ENCODE data around the gene CYB5R4.
"Not testable (repeated sequence)": the region's sequence is repeated elsewhere in the genome, so short reads cannot be mapped to it uniquely, and the experiment has no call there.

CYB5R4 gene

DNA sequence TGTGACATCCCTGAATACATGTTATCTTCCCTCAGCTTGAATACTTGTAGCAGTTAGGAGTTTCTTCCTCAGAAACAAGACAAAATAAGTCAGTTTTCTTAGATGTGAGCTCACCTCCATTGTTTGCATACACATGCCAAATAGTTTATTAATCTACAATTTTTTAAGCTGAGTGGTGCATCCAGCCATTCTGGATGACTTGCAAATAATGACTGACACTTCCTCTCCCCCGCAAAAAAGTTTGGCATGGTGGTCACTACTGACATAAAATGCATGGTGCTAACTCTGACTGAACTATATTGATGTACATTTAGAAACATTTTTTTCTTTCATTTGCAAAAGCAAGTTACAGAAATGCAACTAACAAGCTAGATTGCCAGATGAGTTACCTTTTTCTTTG, 55.5 kb downstream of the CYB5R4 start:
- no peak for DNase-seq (ENCODE audit: low spot score)

DNA sequence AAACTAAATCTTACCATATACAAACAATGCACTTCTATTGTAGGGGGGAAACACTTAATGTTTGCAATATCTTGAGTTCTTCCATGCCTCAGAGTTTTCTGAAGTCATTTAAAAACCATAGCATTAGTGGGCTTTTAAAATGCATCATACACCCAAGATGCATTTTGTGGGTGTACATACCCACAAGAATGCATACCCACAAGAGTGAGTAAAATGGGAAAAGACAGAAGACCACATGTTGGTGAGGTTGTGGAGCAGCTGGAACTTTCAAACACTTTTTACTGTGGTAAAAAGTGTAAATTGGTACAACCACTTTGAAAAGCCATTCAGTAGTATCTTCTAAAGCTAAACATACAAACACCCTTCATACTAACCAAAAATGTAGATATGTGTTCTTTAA, 57.5 kb downstream of the CYB5R4 start:
- no peak for DNase-seq (ENCODE audit: low spot score)

DNA sequence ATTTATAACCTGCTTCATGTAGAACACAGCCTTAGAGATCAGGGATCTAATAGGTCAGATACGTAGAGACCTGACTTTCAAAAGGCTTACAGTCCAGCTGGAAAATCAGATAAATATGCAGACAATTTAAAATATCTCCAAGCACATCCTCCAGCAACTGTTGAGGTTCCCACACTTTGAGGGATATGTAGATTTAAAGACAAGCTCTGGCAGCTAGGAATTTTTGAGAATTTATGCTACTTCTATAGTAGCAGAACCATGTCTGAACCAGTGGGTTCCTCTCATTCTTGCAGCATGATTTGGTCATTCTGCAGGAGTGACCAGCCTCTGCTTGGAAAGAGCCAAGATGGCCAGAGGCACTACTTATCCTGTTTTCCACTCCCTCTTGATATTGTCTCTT, 60.5 kb downstream of the CYB5R4 start:
- DNase-seq (ENCODE audit: low spot score), result no peak

DNA sequence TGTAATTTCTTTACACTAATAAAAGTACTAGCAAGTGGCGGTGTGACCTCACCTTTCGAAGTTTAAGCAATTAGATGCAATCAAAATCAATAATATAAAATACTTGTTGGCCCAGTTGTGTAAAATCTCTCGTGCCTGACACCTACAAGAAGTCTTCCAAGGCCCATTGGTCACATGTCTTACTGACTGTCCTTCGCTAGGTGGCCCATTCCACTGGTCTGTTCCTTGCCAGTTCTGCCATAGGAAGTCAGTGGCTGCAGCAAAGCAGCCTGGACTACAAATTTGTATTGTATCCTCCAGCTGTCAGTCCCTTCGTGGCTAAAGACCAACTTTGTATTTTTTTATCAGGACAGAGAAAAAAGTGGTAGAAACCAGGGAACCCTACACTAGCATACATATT, 61.8 kb downstream of the CYB5R4 start:
- no peak for DNase-seq (ENCODE audit: low spot score)

DNA sequence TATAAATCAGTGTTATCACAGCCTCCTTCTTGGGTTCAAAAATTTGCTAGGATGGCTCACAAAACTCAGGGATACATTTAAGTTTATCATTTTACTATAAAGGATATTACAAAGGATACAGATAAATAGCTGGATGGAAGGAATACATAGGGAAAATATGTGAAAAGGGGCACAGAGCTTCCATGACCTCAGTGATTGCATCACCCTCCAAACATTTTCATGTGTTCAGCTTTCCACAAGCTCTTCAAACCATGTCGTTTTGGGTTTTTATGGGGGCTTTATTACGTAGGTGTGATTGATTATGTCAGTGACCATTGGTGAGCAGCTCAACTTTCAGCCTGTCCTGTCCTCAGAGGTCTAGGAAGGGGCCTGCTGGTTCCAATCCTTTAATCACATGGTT, 68.0 kb downstream of the CYB5R4 start:
- no peak for DNase-seq (ENCODE audit: low spot score)

DNA sequence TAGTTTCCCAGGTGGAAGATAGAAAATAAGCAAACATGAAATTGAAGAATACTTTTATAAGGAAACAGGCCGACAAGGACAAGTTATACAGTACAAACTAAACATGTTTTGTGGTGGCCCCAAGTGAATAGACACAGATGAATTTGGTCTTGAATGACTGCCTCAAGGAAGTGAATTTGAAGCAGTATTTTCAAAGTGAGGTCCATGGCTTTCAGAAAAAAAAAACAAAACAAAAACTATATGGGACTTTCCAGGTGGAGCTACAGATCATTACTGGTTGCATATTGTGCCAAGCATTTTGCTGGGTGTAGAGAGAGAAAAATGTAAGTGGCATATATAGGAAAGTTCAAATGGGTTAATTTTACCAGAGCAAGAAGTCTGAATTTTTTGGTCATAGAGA, 68.8 kb downstream of the CYB5R4 start:
- DNase-seq (ENCODE audit: low spot score), result no peak

DNA sequence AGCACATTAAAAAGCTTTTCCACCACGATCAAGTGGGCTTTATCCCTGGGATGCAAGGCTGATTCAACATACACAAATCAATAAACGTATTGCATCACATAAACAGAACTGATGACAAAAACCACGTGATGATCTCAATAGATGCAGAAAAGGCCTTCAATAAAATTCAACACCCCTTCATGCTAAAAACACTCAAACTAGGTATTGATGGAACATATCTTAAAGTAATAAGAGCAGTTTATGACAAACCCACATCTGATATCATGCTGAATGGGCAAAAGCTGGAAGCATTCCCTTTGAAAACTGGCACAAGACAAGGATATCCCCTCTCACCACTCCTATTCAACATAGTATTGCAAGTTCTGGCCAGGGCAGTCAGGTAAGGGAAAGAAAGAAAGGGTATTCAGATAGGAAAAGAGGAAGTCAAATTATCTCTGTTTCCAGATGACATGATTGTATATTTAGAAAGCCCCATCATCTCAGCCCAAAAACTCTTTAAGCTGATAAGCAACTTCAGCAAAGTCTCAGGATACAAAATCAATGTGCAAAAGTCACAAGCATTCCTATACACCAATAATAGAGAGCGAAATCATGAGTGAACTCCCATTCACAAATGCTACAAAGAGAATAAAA, 86.8 kb downstream of the CYB5R4 start:
- DNase-seq (ENCODE audit: low spot score), result not testable (repeated sequence)

DNA sequence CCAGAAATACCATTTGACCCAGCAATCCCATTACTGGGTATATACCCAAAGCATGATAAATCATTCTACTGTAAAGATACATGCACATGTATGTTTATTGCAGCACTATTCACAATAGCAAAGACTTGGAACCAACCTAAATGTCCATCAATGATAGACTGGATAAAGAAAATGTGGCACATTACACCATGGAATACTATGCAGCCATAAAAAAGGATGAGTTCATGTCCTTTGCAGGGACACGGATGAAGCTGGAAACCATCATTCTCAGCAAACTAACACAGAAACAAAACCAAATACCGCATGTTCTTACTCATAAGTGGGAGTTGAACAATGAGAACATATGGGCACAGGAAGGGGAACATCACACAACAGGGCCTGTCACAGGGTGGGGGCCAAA, 88.5 kb downstream of the CYB5R4 start:
- DNase-seq (ENCODE audit: low spot score), result not testable (repeated sequence)

DNA sequence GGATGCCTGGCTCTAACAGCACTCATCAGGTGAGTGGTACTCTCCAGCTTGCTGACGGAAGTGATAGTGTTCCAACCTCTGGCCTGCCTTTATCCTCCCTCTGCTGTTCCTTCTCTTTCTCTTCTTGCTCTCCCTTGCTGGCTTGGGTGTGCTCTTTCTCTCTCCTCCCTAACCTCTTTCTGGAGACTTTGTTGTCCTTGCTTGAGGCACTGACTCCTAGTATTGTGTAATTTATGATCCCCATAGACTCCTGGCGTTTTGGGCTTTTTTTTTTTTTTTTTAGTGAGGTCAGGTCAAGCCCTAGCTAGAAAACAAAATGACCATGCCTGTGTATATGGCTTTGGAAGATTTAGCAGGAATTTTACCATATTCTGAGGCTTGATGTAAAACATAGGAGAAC, 89.4 kb downstream of the CYB5R4 start:
- DNase-seq (ENCODE audit: low spot score), result no peak

DNA sequence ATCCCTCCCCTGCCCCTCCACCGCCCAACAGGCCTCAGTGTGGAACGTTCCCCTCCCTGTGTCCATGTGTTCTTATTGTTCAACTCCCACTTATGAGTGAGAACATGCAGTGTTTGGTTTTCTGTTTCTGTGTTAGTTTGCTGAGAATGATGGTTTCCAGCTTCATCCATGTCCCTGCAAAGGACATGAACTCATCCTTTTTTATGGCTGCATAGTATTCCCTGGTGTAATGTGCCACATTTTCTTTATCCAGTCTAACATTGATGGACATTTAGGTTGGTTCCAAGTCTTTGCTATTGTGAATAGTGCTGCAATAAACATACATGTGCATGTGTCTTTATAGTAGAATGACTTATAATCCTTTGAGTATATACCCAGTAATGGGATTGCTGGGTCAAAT, 91.9 kb downstream of the CYB5R4 start:
- DNase-seq (ENCODE audit: low spot score), result not testable (repeated sequence)

DNA sequence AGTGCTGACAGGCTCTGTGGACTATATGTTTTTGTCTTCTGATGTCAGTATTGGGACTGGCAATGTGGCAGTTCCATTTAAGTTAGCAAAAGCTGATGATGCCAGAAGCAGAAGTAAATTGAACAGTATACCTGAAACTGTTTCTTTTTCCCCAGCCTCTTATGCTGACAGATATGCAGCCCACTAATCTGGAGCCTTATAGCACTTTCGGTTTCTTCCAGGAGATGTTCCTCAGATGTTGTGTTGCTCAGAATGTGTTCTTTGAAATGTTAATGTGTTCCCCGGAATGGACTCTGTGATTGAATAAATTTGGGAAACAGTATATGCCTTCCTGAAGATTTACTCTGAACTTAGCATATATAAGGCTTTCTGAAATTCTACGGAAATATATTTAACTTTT, 93.3 kb downstream of the CYB5R4 start:
- no peak for DNase-seq (ENCODE audit: low spot score)

DNA sequence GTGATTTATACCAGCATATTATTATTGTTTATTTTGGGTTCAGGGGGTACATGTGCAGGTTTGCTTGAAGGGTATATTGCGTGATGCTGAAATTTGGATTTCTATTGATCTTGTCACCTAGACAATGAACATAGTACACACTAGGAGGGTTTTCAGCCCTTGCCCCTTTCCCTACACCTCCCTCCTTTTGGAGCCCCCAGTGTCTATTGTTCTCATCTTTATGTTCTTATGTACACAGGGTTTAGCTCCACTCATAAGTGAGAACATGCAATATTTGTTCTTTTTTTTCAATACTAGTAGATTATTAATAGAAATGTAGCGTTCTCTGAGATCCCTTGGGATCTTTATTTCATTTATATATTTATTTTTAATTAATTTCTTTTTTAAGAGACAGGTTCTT, 94.9 kb downstream of the CYB5R4 start:
- DNase-seq (ENCODE audit: low spot score), result no peak

DNA sequence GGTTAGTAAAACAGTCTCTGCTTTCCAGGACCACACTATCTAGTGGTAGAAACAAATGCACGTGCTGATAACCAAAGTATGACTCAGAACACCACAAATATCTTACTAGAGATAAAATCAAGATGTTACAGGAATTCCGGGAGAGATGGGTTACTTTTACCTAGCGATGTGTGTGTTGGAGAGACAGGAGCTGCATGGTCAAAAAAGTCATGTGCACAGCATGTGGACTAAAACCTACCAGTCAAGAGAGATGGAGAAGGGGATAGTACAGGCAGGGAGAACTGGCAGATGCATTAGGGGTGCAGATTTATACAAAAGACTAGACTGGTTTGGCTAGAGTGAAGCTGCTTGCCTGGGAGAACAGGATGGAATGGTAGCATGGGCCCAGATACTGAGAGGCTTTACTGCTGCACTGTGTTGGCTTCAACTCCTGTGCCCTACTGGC, 98.8 kb downstream of the CYB5R4 start:
- peak; percentile 20 for DNase-seq (ENCODE audit: low spot score)

DNA sequence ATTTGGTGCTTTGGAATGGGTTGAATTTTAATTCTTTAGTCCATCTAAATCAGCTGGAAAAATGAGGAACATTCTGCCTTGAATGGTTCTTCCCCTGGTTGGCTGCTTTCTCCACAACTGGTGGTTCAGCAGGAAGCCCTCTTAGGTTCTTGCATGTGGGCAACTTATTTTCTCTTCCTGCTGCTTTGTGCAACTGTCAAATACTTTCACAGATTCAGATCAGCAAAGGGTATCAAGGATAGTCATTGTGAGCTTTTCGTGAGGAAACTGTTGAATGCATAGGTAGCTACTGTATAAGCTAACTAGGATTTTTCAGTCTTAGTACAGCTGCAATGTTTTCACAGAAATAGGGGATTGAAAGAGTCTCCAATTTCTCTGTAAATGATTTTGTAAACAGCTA, 101.2 kb downstream of the CYB5R4 start:
- no peak for DNase-seq (ENCODE audit: low spot score)

DNA sequence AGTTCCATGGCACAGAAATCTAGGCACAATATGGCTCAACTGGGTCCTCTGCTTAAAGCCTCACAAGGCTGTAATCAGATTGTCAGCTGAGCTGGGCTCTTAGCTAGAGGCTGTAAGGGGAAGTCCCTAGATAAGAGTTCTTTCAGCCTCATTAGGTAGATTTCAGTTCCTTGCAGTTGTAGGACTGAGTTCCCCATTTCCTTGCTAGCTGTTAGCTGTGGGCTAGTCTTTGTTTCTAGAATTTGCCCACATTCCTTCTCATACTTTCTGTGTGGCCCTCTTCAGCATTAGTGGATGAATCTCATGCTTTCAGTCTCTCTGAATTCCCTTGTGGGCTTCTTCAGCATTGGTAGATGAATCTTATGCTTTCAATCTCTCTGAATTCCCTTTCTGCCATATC, 103.1 kb downstream of the CYB5R4 start:
- DNase-seq (ENCODE audit: low spot score), result no peak

DNA sequence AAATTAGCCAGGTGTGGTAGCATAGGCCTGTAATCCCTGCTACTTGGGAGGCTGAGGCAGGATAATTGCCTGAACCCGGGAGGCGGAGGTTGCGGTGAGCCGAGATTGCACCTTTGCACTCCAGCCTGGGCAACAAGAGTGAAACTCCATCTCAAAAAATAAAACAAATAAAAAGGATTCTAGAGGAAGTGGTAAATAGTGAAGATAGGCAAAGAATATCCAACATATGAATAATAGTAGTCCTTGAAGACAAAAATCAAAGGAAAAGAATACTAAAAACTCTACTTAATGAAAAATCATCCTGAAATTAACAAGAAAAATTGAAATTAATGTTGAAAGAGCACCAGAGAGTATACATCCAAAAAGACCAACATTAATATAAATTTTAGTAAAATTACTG, 107.0 kb downstream of the CYB5R4 start:
- no peak for DNase-seq (ENCODE audit: low spot score)

DNA sequence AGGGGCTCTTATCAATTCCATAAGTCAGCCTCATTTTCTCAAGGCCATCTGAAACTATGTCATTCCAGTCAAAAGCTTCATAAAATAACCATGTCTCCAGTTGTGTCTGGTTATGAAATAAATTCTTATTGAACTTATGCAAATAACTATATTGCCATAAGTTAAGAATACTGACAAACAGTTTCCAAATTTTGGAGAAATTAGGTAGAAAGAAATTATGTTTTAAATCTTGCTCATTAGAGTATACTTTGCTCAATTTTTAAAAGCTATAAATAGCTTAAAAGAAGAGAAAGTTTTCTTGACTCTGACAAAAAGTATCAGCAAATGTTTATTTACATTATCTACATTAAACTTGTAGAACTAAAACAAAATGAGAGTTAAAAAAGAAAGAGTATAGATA, 111.1 kb downstream of the CYB5R4 start:
- no peak for DNase-seq (ENCODE audit: low spot score)

DNA sequence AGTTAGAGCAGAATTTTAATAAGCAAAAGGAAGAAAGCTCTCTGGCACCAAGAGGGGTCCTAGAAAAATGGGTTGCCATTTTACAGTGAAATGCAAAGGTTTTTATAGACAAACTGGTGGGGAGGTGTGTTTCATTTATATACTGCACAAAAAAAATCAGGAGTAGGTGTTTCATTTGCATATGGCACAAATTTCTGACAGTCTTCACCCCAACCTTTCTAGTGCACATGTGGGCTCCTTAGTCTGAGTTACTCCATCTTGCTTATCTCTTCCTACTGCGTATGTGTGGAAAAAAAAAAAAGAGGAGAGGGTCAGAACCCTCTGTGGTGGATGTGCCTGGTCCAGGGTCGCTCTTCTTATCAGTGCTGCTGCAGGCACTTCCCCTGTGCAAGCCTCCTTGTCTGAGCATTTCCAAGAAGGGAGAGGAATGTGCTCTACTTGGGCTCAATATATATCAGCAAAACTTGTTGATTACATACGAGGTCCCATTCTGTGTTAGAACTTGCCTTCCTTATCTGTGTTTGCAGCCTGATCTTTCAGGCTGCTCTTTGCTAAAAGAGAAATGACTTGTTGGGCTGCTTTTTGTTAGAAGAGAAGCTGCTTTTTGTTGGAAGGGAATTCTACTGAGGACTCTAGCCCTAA, 115.0 kb downstream of the CYB5R4 start:
- no peak for DNase-seq (ENCODE audit: low spot score)

DNA sequence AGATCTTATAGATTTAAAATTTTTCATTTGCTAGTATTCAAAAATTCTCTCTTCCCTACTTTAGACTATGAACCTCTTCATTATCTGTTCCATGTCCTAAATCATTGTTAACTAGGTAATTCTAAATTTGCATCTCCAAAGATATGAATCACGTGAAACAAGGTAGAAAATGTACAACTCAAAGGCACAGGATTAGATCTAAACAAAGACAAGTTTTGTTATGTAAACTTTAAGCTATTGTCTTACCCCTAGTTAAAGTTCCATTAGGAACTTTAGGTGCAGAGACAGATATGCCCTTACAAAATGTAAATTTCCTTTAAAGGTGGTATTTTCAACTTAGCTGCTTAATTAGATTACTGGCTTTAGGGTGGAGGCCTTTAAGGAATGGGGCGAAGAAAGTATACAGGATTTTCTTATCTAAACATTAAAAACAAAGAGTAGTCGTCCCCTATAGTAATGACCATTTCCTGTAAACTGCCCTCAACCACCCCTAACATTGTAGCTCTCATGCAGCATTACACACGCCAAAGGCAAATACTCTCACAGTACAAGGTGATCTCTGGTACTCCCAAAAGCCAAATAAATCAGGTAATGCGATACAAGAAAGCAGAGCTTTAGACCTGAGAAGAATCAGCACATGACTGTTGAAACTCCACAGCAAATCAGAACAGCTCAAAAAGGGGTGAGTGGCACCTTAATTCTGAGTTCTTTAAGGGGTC, 116.7 kb downstream of the CYB5R4 start:
- DNase-seq (ENCODE audit: low spot score), result no peak

DNA sequence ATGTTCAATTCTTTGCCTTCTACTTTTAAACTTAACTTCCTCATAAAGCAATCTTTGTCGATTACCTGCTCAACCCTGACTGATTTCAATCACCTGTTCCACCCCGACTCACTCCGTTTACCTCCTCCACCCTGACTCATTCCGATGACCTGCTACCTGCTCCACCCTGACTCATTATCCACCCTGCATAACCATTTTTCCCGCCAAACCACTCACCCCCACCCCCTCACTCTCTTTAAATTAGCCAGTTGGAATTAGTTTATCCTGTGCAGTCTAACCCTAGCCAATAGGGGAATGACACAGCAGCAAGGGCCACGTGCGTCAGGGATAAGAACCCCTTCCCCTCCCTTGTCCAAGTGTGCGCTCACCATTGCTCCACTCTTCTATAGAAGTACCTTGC, 117.4 kb downstream of the CYB5R4 start:
- no peak for DNase-seq (ENCODE audit: low spot score)

DNA sequence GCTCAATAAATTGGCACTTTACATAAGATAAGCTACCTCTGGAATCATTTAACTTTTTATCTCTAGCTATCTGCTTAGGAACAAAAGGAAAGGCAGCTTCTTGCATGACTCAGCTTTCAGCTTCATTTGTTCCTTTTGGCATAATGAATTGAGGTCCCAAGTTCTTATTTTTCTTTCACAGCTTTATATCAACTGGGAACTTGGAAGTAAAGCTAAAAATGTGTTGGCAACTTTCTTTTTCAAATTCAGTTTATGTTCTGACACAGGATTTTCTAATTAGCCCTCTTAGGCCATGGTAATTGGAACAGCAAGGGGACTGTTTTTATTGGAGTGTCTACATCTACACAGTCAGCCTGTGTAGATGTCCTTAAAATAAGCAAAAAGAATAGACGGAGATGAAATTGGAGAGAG, 118.8 kb downstream of the CYB5R4 start:
- DNase-seq (ENCODE audit: low spot score), result no peak

DNA sequence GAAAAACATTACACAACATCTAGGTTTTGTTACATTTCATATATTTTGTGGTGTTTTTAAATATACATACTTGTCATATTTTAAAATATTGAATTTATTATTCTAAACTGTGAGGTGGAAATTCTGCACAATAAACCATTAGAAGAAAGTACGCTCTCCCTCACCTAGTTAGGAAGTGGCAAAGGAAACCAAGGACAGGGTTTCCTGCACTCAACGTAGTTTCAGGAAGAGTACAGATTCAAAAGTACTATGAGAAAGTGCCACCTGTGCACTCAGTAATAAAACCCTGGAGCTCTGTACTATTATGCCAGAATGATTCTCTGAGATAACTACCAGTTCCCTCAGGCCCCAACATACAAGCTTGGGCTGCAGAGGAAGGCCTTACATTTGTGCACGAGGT, 119.5 kb downstream of the CYB5R4 start:
- no peak for DNase-seq (ENCODE audit: low spot score)

DNA sequence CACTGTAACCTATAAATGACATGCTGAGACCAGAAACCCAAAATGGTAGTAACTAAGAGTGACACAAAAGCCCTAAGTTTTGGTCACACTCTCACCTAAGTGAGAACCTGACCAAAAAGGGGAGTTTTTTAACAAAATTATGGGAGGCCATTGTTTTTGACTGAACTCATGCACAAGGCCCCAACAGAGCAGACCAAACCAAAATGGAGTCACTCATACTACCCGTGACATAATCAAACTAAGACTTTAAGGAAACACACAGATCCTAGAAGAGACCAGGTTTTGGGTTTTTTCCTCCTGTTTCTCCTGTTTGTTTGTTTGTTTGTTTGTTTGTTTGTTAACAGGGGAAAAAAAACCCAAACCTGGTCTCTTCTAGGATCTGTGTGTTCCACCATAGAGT, 124.9 kb downstream of the CYB5R4 start:
- DNase-seq (ENCODE audit: low spot score), result no peak

DNA sequence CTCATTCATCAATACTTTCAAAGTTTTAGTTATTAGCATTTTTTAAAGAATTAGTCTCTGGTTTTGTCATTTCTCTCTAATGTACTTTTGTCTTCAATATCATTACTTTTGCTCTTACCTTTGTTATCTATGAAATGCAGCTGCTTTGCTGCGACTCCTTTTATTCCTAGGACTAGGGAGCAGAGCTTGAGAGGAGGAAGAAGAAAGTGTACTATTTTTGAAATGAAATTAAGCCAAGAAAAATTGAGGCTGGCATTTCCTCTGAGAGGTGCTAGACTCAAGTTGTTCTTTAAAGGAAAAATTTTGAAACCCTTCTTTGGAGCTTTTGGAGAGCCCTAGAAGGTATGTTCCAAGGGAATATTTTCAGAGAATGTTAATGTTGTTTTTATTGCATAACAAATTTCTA, 125.8 kb downstream of the CYB5R4 start:
- no peak for DNase-seq (ENCODE audit: low spot score)

Data from D341Med (cell line).